Measurements from ENCODE around the gene CNOT4.

DNA sequence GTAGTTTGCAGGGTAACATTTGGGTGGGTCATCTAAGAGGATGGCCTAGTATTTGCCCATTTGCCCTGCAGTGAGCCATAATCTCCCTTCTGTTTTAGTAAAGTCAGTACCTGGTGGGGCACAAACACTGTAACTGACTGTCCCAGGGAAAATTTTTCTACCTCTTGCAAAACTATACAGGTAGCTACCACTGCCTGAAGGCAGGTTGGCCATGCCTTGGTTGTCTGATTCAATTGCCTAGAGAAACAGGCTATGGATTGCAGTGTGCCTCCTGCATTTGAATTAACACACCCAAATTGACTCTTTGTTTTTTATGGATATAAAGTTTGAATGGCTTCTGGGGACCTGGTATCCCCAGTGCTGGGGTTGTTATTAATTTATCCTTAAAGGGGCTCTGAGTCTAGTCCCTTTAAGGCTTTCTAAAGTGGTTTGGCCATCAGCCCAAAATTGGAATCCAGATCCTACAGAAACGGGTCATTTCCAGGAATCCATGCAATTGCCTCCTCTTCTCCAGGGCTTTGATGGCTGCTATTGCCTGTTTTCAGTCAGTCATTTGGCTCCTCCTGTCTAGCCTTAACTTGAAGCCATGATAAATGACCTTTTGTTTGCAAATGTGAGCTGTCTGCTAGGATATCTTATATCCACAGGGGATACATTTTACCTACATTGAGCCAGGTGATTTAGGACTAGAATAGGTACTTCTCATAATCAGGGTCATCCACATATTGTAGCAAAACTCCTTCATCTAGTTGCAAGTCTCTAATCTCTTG is 187.1 kb downstream of the CNOT4 start:
- no peak for TF ChIP-seq POLR2A (IDR thresholded peaks at IDR 0.05)
- TF ChIP-seq, protein P1, sequence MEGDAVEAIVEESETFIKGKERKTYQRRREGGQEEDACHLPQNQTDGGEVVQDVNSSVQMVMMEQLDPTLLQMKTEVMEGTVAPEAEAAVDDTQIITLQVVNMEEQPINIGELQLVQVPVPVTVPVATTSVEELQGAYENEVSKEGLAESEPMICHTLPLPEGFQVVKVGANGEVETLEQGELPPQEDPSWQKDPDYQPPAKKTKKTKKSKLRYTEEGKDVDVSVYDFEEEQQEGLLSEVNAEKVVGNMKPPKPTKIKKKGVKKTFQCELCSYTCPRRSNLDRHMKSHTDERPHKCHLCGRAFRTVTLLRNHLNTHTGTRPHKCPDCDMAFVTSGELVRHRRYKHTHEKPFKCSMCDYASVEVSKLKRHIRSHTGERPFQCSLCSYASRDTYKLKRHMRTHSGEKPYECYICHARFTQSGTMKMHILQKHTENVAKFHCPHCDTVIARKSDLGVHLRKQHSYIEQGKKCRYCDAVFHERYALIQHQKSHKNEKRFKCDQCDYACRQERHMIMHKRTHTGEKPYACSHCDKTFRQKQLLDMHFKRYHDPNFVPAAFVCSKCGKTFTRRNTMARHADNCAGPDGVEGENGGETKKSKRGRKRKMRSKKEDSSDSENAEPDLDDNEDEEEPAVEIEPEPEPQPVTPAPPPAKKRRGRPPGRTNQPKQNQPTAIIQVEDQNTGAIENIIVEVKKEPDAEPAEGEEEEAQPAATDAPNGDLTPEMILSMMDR (IDR thresholded peaks at IDR 0.05), result no peak
